Esophagus muscularis mucosa (tissue), 4 donors: ENCODE data around the gene GSC2. TPM values are rescaled to one million over a fixed set of nuclear protein-coding genes. Genes with fewer than 3 reads are reported as not detected.

Experiments
- DNase-seq: peaks from one replicate; pipeline ENCODE4 v3.0.0-alpha.2; 2017; ENCODE audit errors: extremely low spot score
- H3K27ac ChIP-seq, 4 donors: fragments of 200-600 bp; sonication (generic); replicated peaks in 1 of 4; 1 replicate in 3 of 4; 2 replicates in 1 of 4; pipeline ENCODE4 v1.5.1; 2016 to 2019; ENCODE audit warnings: mild to moderate bottlenecking in 1 of 4
- H3K27me3 ChIP-seq, 4 donors: fragments of 200-600 bp; sonication (generic); one replicate each; pipeline versions ENCODE4 v1.5.1 to v1.6.0; 2016 to 2019
- H3K36me3 ChIP-seq, 4 donors: fragments of 200-600 bp; sonication (generic); one replicate each; pipeline ENCODE4 v1.5.1; 2016 to 2019
- H3K4me1 ChIP-seq, 4 donors: fragments of 200-600 bp; sonication (generic); one replicate each; pipeline ENCODE4 v1.5.1; 2016 to 2019
- H3K4me3 ChIP-seq, 4 donors: fragments of 200-600 bp; sonication (generic); 1 replicate in 2 of 4; 2 replicates in 2 of 4; pipeline ENCODE4 v1.5.1; 2016 to 2019; ENCODE audit warnings: mild to moderate bottlenecking in 4 of 4, moderate library complexity in 1 of 4
- H3K9me3 ChIP-seq, 4 donors: fragments of 200-600 bp; sonication (generic); 1 replicate in 3 of 4; 2 replicates in 1 of 4; pipeline ENCODE4 v1.5.1; 2016 to 2019
- EP300 ChIP-seq: sonication (generic); formaldehyde crosslinking; IDR thresholded peaks from one replicate; pipeline ENCODE4 v1.6.1; 2017; ENCODE audit warnings: antibody characterized with exemption
- POLR2A ChIP-seq: fragments of 450-650 bp; IDR thresholded peaks from one replicate; pipeline ENCODE4 v1.6.1; 2017; ENCODE audit warnings: antibody characterized with exemption, moderate library complexity, mild to moderate bottlenecking, low read depth
- POLR2AphosphoS5 ChIP-seq, 2 donors: sonication (generic); formaldehyde crosslinking; IDR thresholded peaks; one replicate each; pipeline ENCODE4 v1.6.1; 2017; ENCODE audit warnings: antibody characterized with exemption in 2 of 2
- WGBS: methylation state at CpG from one replicate; pipeline ENCODE4 v1.1.5; 2018; 5-methylcytosine and 5-hydroxymethylcytosine counted together
- intact Hi-C: fragments of 100-400 bp; cut with DNase I; formaldehyde crosslinking; loops from one replicate; pipeline ENCODE4 v1.15.1; 2023
- total RNA-seq, 4 donors: library from RNA; depleted of rRNA; stranded (reverse); fragments of >200 nt; gene quantifications; one replicate each; pipeline versions ENCODE4 v1.1.0 to v1.2.1, GENCODE V29; 2016
- TF ChIP-seq, protein P1 (sequence below), 3 experiments: fragments of 200-600 bp in 2 of 3; fragments of 450-650 bp in 1 of 3; sonication (generic) in 2 of 3; IDR thresholded peaks; one replicate each; pipeline ENCODE4 v1.5.1; 2017 to 2019; ENCODE audit warnings: antibody characterized with exemption in 3 of 3, mild to moderate bottlenecking in 2 of 3, moderate library complexity in 1 of 3

GSC2 gene
- total RNA-seq, 4 donors from 2014 or later: not detected

DNA sequence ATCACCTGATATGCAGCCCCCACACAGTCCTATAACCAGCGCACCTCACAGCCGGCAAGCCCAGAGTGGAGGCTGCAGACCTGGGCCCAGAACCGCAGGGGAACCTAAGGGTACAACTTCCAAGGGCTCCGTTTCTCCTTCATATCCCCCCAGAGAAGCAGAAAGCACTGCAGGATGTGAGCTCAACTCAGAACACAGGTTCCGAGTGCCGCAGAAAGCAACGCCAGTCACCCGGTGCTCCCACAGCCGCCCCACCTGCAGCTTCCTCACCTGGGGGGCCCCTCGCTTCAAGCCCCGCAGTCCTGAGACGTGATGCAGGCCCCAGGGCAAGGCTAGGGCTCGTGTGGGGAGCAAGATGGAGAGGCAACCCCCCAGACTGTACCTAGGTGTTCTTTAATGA is 16.5 kb downstream of the GSC2 start:
- H3K27ac ChIP-seq: no peak overlapping the region
- no peak overlapping the region for H3K4me3 ChIP-seq
- no peaks in the 10 kb centered on the region for H3K9me3 ChIP-seq
- H3K27me3 ChIP-seq: no peaks in the 10 kb centered on the region
- 91% methylated on average over 11 of the region's 13 CpGs for WGBS
- peaks cover 50 to 74% (median 69%) of the 10 kb centered on the region in 4 donors for H3K36me3 ChIP-seq
- no peak for DNase-seq
- intact Hi-C loops: no loop called here
- TF ChIP-seq POLR2AphosphoS5 (IDR thresholded peaks at IDR 0.05) (no peak), EP300 (no peak), POLR2A (no peak)
- TF ChIP-seq, protein P1, sequence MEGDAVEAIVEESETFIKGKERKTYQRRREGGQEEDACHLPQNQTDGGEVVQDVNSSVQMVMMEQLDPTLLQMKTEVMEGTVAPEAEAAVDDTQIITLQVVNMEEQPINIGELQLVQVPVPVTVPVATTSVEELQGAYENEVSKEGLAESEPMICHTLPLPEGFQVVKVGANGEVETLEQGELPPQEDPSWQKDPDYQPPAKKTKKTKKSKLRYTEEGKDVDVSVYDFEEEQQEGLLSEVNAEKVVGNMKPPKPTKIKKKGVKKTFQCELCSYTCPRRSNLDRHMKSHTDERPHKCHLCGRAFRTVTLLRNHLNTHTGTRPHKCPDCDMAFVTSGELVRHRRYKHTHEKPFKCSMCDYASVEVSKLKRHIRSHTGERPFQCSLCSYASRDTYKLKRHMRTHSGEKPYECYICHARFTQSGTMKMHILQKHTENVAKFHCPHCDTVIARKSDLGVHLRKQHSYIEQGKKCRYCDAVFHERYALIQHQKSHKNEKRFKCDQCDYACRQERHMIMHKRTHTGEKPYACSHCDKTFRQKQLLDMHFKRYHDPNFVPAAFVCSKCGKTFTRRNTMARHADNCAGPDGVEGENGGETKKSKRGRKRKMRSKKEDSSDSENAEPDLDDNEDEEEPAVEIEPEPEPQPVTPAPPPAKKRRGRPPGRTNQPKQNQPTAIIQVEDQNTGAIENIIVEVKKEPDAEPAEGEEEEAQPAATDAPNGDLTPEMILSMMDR (IDR thresholded peaks at IDR 0.05): no peak
- no peaks in the 10 kb centered on the region for H3K4me1 ChIP-seq

DNA sequence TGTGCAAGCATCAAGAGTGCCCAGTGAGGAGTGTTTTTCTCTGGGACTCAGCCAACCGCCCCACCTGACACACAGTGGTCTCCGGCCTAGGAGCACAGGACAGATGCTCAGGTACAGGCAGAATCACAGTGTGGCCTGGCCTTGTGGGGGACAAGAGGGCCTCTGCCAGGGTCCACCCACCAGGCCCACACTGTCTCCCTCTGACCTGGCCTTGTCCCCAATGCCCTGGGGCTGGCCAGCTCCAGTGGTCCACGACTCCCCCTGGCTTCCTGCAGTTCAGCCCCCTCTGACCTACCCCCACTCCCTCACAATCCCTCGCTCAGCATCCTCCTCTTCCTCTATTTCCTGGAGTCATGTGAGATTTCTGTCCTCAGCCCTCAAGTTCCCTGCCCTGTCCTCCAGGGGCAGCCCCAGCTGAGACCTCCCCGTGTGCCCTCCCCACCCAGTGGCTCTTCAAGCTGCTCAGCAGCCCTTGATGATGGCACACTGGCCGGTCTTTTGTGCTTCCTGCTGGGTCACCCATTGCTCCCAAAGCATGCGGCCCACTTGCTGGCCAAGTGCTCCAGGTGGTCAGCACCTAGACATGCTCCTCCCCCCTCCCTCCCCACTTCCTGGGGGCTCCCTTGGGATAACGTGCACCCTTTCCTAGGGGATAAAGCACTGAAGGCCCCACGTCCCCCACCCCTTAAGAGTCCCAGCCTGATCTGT is 17.2 kb downstream of the GSC2 start:
- Histone ChIP-seq H3K36me3 (peaks cover 43 to 67% (median 62%) of the 10 kb centered on the region in 4 donors), H3K27ac (no peak overlapping the region), H3K9me3 (no peaks in the 10 kb centered on the region), H3K27me3 (no peaks in the 10 kb centered on the region), H3K4me1 (no peaks in the 10 kb centered on the region), H3K4me3 (no peak overlapping the region)
- WGBS: 88% methylated on average over 6 of the region's 9 CpGs
- intact Hi-C loops: no loop called here
- TF ChIP-seq EP300: no peak
- TF ChIP-seq, protein P1 (IDR thresholded peaks at IDR 0.05): no peak
- TF ChIP-seq POLR2A: no peak
- TF ChIP-seq POLR2AphosphoS5 (IDR thresholded peaks at IDR 0.05): no peak
- no peak for DNase-seq

DNA sequence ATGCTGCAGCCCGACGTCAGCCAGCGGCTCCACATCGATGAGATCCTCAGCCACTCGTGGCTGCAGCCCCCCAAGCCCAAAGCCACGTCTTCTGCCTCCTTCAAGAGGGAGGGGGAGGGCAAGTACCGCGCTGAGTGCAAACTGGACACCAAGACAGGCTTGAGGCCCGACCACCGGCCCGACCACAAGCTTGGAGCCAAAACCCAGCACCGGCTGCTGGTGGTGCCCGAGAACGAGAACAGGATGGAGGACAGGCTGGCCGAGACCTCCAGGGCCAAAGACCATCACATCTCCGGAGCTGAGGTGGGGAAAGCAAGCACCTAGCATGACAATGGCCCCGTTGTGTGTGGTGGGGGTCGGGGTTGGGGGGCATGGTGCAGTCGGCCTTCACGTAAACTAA is 17.9 kb downstream of the GSC2 start:
- Histone ChIP-seq H3K4me3 (no peak overlapping the region), H3K27me3 (no peaks in the 10 kb centered on the region), H3K4me1 (no peaks in the 10 kb centered on the region), H3K9me3 (no peaks in the 10 kb centered on the region), H3K27ac (no peak overlapping the region), H3K36me3 (peaks cover 37 to 60% (median 55%) of the 10 kb centered on the region in 4 donors)
- WGBS: 91% methylated on average over 14 of the region's 20 CpGs
- TF ChIP-seq, protein P1 (IDR thresholded peaks at IDR 0.05): no peak
- no peak for TF ChIP-seq POLR2AphosphoS5 (IDR thresholded peaks at IDR 0.05)
- no peak for TF ChIP-seq EP300
- TF ChIP-seq POLR2A: no peak
- intact Hi-C loops: no loop called here
- no peak for DNase-seq

DNA sequence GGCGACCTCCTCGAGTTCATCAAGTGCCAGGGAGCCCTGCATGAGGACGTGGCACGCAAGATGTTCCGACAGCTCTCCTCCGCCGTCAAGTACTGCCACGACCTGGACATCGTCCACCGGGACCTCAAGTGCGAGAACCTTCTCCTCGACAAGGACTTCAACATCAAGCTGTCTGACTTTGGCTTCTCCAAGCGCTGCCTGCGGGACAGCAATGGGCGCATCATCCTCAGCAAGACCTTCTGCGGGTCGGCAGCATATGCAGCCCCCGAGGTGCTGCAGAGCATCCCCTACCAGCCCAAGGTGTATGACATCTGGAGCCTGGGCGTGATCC is 18.4 kb downstream of the GSC2 start:
- H3K27ac ChIP-seq: no peak overlapping the region

More for the DNA sequence above, 18.4 kb downstream of the GSC2 start:
- DNase-seq: no peak
- intact Hi-C loops: no loop called here
- Histone ChIP-seq H3K9me3 (no peaks in the 10 kb centered on the region), H3K27me3 (no peaks in the 10 kb centered on the region), H3K36me3 (peaks cover 32 to 55% (median 50%) of the 10 kb centered on the region in 4 donors), H3K4me3 (no peak overlapping the region), H3K4me1 (no peaks in the 10 kb centered on the region)
- TF ChIP-seq, protein P1 (IDR thresholded peaks at IDR 0.05): no peak
- TF ChIP-seq POLR2AphosphoS5 (IDR thresholded peaks at IDR 0.05): no peak
- no peak for TF ChIP-seq POLR2A
- no peak for TF ChIP-seq EP300
- 94% methylated on average over 19 of the region's 19 CpGs for WGBS
